GM12878 (cell line): ENCODE results near the gene DUSP10. TPM values are rescaled to one million over a fixed set of nuclear protein-coding genes. Genes with fewer than 3 reads are reported as not detected.

Source experiments
- ATAC-seq: fragments of 200-7000 bp; cut with Tn5 transposase; 3 replicates; pipeline ENCODE4 v1.9.1; 2020; ENCODE audit warnings: mild to moderate bottlenecking, moderate library complexity
- BruUV-seq: library from RNA; stranded (reverse); fragments of 400-500 nt; replicated peaks from 2 replicates; lab custom pipeline; 2021; lab: Mats Ljungman, UMichigan
- CTCF ChIA-PET: fragments of 300-600 bp; sonication (Branson Sonifier 250); formaldehyde crosslinking; extraction: SDS; loops from one replicate; lab custom pipeline; 2021; ENCODE audit warnings: inconsistent platforms; lab: Yijun Ruan, JAX
- POLR2A ChIA-PET: fragments of 350-600 bp; formaldehyde crosslinking; extraction: SDS; loops from one replicate; lab custom pipeline; 2021; ENCODE audit warnings: inconsistent platforms; lab: Charles Lee
- RAD21 ChIA-PET: fragments of 300-600 bp; sonication (Branson Sonifier 250); formaldehyde crosslinking; loops from one replicate; lab custom pipeline; 2023; ENCODE audit warnings: antibody characterized with exemption; ENCODE audit not compliant: unreplicated experiment; lab: Charles Lee
- SMC1A ChIA-PET: fragments of 300-600 bp; sonication (Branson Sonifier 250); formaldehyde crosslinking; loops from one replicate; lab custom pipeline; 2023; ENCODE audit not compliant: unreplicated experiment, uncharacterized antibody; lab: Charles Lee
- DNase-seq: peaks from one replicate; pipeline ENCODE4 v3.0.0-alpha.2; 2011; ENCODE audit warnings: low read depth, low spot score
- FAIRE-seq: peaks from 3 replicates; lab custom pipeline; 2011; peaks lifted over from hg19 to GRCh38; lab: Jason Lieb, UNC
- H2AFZ ChIP-seq: 2 replicates; pipeline ENCODE4 v1.6.0; 2011; ENCODE audit warnings: low read depth, low read length, control low read depth; ENCODE audit not compliant: control insufficient read depth
- H3K27ac ChIP-seq: 2 replicates; pipeline ENCODE4 v1.5.1; 2011; ENCODE audit warnings: control low read depth; ENCODE audit not compliant: control insufficient read depth, insufficient read depth
- H3K27me3 ChIP-seq, 2 experiments: replicated peaks in 1 of 2; 2 replicates each; pipeline versions ENCODE4 v1.6.0 to v1.6.1; 2011; ENCODE audit warnings: low read length in 1 of 2; ENCODE audit not compliant: control insufficient read depth in 2 of 2, insufficient read depth in 2 of 2
- H3K36me3 ChIP-seq, 2 experiments: 2 replicates each; pipeline ENCODE4 v1.5.1; 2011; ENCODE audit warnings: low read length in 1 of 2; ENCODE audit not compliant: control insufficient read depth in 2 of 2, insufficient read depth in 2 of 2
- H3K4me1 ChIP-seq: 2 replicates; pipeline ENCODE4 v1.6.1; 2011; ENCODE audit warnings: mild to moderate bottlenecking, low read length, moderate library complexity, mixed read lengths; ENCODE audit not compliant: control insufficient read depth, insufficient read depth
- H3K4me2 ChIP-seq: 2 replicates; pipeline ENCODE4 v1.6.0; 2011; ENCODE audit warnings: control low read depth; ENCODE audit not compliant: control insufficient read depth, insufficient read depth
- H3K4me3 ChIP-seq: fragments of 200-600 bp; sonication (generic); 2 replicates; pipeline ENCODE4 v1.5.1; 2016
- H3K79me2 ChIP-seq: 2 replicates; pipeline ENCODE4 v1.6.0; 2011; ENCODE audit warnings: low read length; ENCODE audit not compliant: control insufficient read depth, insufficient read depth
- H3K9ac ChIP-seq: 2 replicates; pipeline ENCODE4 v1.8.0; 2011; ENCODE audit warnings: low read length, control low read depth, mixed read lengths; ENCODE audit not compliant: control insufficient read depth, insufficient read depth
- H3K9me3 ChIP-seq: replicated peaks from 3 replicates; pipeline ENCODE4 v1.5.1; 2011; ENCODE audit warnings: mild to moderate bottlenecking, low read length; ENCODE audit not compliant: control insufficient read depth, insufficient read depth
- H4K20me1 ChIP-seq: 2 replicates; pipeline ENCODE4 v1.6.0; 2011; ENCODE audit not compliant: control insufficient read depth, insufficient read depth
- ATF3 ChIP-seq: IDR thresholded peaks from 2 replicates; pipeline ENCODE4 v1.6.1; 2011; ENCODE audit warnings: low read depth, mild to moderate bottlenecking, low read length, moderate library complexity, borderline replicate concordance; ENCODE audit errors: extremely low read depth
- BMI1 ChIP-seq: fragments of 450-650 bp; IDR thresholded peaks from 2 replicates; pipeline ENCODE4 v1.6.1; 2016; ENCODE audit warnings: mild to moderate bottlenecking, moderate library complexity, borderline replicate concordance
- IKZF2 ChIP-seq, 2 experiments: fragments of 450-650 bp; IDR thresholded peaks; 2 replicates each; pipeline ENCODE4 v1.6.1; 2017; ENCODE audit warnings: mild to moderate bottlenecking in 2 of 2, moderate library complexity in 2 of 2
- MAX ChIP-seq: IDR thresholded peaks from 2 replicates; pipeline ENCODE4 v1.6.1; 2012; ENCODE audit warnings: low read depth, low read length, improper control_type of control experiment
- MEF2A ChIP-seq: IDR thresholded peaks from 2 replicates; pipeline ENCODE4 v1.6.1; 2011; ENCODE audit warnings: low read depth, mild to moderate bottlenecking, low read length, moderate library complexity; ENCODE audit not compliant: insufficient read depth
- NFIC ChIP-seq: IDR thresholded peaks from 2 replicates; pipeline ENCODE4 v1.6.1; 2012; ENCODE audit warnings: low read depth, mild to moderate bottlenecking, inconsistent platforms, low read length, moderate library complexity
- NR2C1 ChIP-seq: fragments of 450-650 bp; IDR thresholded peaks from 2 replicates; pipeline ENCODE4 v1.6.1; 2017; ENCODE audit warnings: antibody characterized with exemption, mild to moderate bottlenecking, moderate library complexity
- PBX3 ChIP-seq: IDR thresholded peaks from 2 replicates; pipeline ENCODE4 v1.6.1; 2011; ENCODE audit warnings: mild to moderate bottlenecking, low read depth, low read length, moderate library complexity; ENCODE audit not compliant: insufficient replicate concordance
- SP1 ChIP-seq: IDR thresholded peaks from one replicate; pipeline ENCODE4 v1.6.1; 2011; ENCODE audit warnings: low read depth, low read length
- SREBF2 ChIP-seq: IDR thresholded peaks from 2 replicates; pipeline ENCODE4 v1.6.1; 2012; ENCODE audit warnings: mild to moderate bottlenecking, low read length
- STAT3 ChIP-seq: IDR thresholded peaks from 2 replicates; pipeline ENCODE4 v1.6.1; 2011; ENCODE audit warnings: low read depth, low read length, improper control_type of control experiment
- ZBTB33 ChIP-seq: fragments of 450-650 bp; IDR thresholded peaks from 2 replicates; pipeline ENCODE4 v1.6.1; 2017; ENCODE audit warnings: mild to moderate bottlenecking
- ZNF592 ChIP-seq: fragments of 450-650 bp; IDR thresholded peaks from 2 replicates; pipeline ENCODE4 v1.6.1; 2017; ENCODE audit warnings: mild to moderate bottlenecking, moderate library complexity
- in situ Hi-C: fragments of 300-500 bp; cut with MboI; formaldehyde crosslinking; loops from 9 replicates; pipeline ENCODE4 v1.14.3; 2018; ENCODE audit warnings: mixed read lengths
- intact Hi-C: fragments of 100-400 bp; cut with micrococcal nuclease; formaldehyde crosslinking; loops from one replicate; pipeline ENCODE4 v1.14.2; 2022; ENCODE audit not compliant: unreplicated experiment
- polyA plus RNA-seq, 11 experiments: library from polyadenylated mRNA; depleted of rRNA in 4 of 11; unstranded in 6 of 11; stranded (reverse) in 5 of 11; fragments of >200 nt; fragmentation: Nextera tagmentation in 4 of 11; fragmentation: Illumina TruSeq in 1 of 11; extraction: Ambion mirVana in 4 of 11; extraction: Trizol in 1 of 11; gene quantifications; 1 replicate in 1 of 11; 2 replicates in 10 of 11; pipeline versions ENCODE4 v1.2.1 to v1.2.3, GENCODE V29; 2011 to 2016; ENCODE audit warnings: inconsistent platforms in 2 of 11, missing spikeins in 2 of 11, low read depth in 1 of 11
- total RNA-seq, 4 experiments: library from RNA; depleted of rRNA in 3 of 4; stranded (reverse); fragments of >200 nt in 3 of 4; fragmentation: Illumina TruSeq in 1 of 4; extraction: Trizol in 1 of 4; gene quantifications; 2 replicates each; pipeline versions ENCODE4 v1.2.1 to v1.2.3, GENCODE V29; 2013 to 2021

Gene DUSP10
- total and polyA plus RNA-seq, 10 of the 15 experiments (the other 5 are each of a cell fraction or from before 2014, with no cell fraction given): 20.3 to 38.4 (median 27.8) TPM

- Histone ChIP-seq H3K4me1 (peaks cover 4% of the 10 kb centered on the region; the same call in 1 of the 2 replicates), H4K20me1 (no peaks in the 10 kb centered on the region), H2AFZ (no peak overlapping the region), H3K4me2 (no peak overlapping the region), H3K27ac (no peak overlapping the region), H3K4me3 (no peak overlapping the region), H3K27me3 (no peaks in the 10 kb centered on the region), H3K9me3 (no peaks in the 10 kb centered on the region), H3K79me2 (no peaks in the 10 kb centered on the region), H3K36me3 (no peaks in the 10 kb centered on the region), H3K9ac (no peak overlapping the region)
- ChIA-PET CTCF (interaction anchor here (2.0 kb wide), 1 partner anchor 38 kb away, joined by 6 read pairs; no protein-coding TSS in a partner anchor), RAD21 (interaction anchor here (1.0 kb wide), 1 partner anchor 25 kb away, joined by 3 read pairs; no protein-coding TSS in a partner anchor), POLR2A (no interaction called here), SMC1A (interaction anchor here (1.0 to 2.7 kb wide), 8 partner anchors 8 to 126 kb away, joined by 3 to 7 read pairs (median 4); no protein-coding TSS in a partner anchor)
- FAIRE-seq: no peak
- DNase-seq: no peak
- intact Hi-C loops: no loop called here
- in situ Hi-C loops: no loop called here
- no TSS peak for BruUV-seq
- peak; percentile 33; the same call in 2 of the 3 replicates for ATAC-seq
- no peak for TF ChIP-seq MEF2A
- TF ChIP-seq IKZF2 (IDR thresholded peaks at IDR 0.05): peak in 1 of 2 experiments; percentile 39; a peak in 2 of 4 replicates
- no peak for TF ChIP-seq PBX3
- TF ChIP-seq BMI1: no peak
- TF ChIP-seq ZNF592: no peak
- TF ChIP-seq SREBF2: no peak
- TF ChIP-seq SP1: no peak
- TF ChIP-seq STAT3: no peak
- TF ChIP-seq NFIC: peak; percentile 42; the same call in 1 of the 2 replicates
- no peak for TF ChIP-seq ATF3
- TF ChIP-seq MAX: no peak
- no peak for TF ChIP-seq ZBTB33
- TF ChIP-seq NR2C1: no peak
These were observed 72.4 kb downstream of the DUSP10 start for GRCh38 chr1:221669441-221669840.
